GM12878 (cell line): Measurements from ENCODE around the gene AKAP8. TPM values are rescaled to one million over a fixed set of nuclear protein-coding genes. Genes with fewer than 3 reads are reported as not detected.

Source experiments
- BACH1 ChIP-seq: fragments of 450-650 bp; IDR thresholded peaks from 2 replicates; pipeline ENCODE4 v1.6.1; 2017; ENCODE audit warnings: mild to moderate bottlenecking, borderline replicate concordance
- BHLHE40 ChIP-seq, 2 experiments: fragments of 450-650 bp in 1 of 2; IDR thresholded peaks; 2 replicates each; pipeline ENCODE4 v1.6.1; 2011 to 2017; ENCODE audit warnings: low read depth in 2 of 2, borderline replicate concordance in 1 of 2, improper control_type of control experiment in 1 of 2, low read length in 1 of 2, mild to moderate bottlenecking in 1 of 2
- BRCA1 ChIP-seq: IDR thresholded peaks from 2 replicates; pipeline ENCODE4 v1.6.1; 2011; ENCODE audit warnings: low read depth, low read length, improper control_type of control experiment
- CHD1 ChIP-seq: IDR thresholded peaks from 2 replicates; pipeline ENCODE4 v1.6.1; 2012; ENCODE audit warnings: low read depth, low read length, improper control_type of control experiment
- CHD4 ChIP-seq: fragments of 200-600 bp; sonication (generic); IDR thresholded peaks from 2 replicates; pipeline ENCODE4 v1.6.1; 2016; ENCODE audit warnings: mild to moderate bottlenecking
- CREB1 ChIP-seq: IDR thresholded peaks from 2 replicates; pipeline ENCODE4 v1.6.1; 2012; ENCODE audit warnings: low read depth, mild to moderate bottlenecking, inconsistent platforms
- DPF2 ChIP-seq: fragments of 450-650 bp; IDR thresholded peaks from 2 replicates; pipeline ENCODE4 v1.6.1; 2017; ENCODE audit warnings: mild to moderate bottlenecking
- NBN ChIP-seq: fragments of 450-650 bp; IDR thresholded peaks from 2 replicates; pipeline ENCODE4 v1.6.1; 2016
- NFYB ChIP-seq: IDR thresholded peaks from 2 replicates; pipeline ENCODE4 v1.6.1; 2011; ENCODE audit warnings: low read depth, mild to moderate bottlenecking, low read length, improper control_type of control experiment, moderate library complexity; ENCODE audit not compliant: insufficient read depth
- NR2F1 ChIP-seq: fragments of 450-650 bp; conservative IDR thresholded peaks from 2 replicates; pipeline ENCODE4 v1.6.1; 2017; ENCODE audit warnings: mild to moderate bottlenecking
- PML ChIP-seq: IDR thresholded peaks from 2 replicates; pipeline ENCODE4 v1.6.1; 2012; ENCODE audit warnings: low read length, inconsistent platforms
- RB1 ChIP-seq: fragments of 450-650 bp; formaldehyde crosslinking; IDR thresholded peaks from 2 replicates; pipeline ENCODE4 v1.6.1; 2017; ENCODE audit warnings: mild to moderate bottlenecking, borderline replicate concordance
- ZBED1 ChIP-seq: IDR thresholded peaks from 2 replicates; pipeline ENCODE4 v1.6.1; 2016; ENCODE audit warnings: borderline replicate concordance
- polyA plus RNA-seq, 11 experiments: library from polyadenylated mRNA; depleted of rRNA in 4 of 11; unstranded in 6 of 11; stranded (reverse) in 5 of 11; fragments of >200 nt; fragmentation: Nextera tagmentation in 4 of 11; fragmentation: Illumina TruSeq in 1 of 11; extraction: Ambion mirVana in 4 of 11; extraction: Trizol in 1 of 11; gene quantifications; 1 replicate in 1 of 11; 2 replicates in 10 of 11; pipeline versions ENCODE4 v1.2.1 to v1.2.3, GENCODE V29; 2011 to 2016; ENCODE audit warnings: inconsistent platforms in 2 of 11, missing spikeins in 2 of 11, low read depth in 1 of 11
- total RNA-seq, 4 experiments: library from RNA; depleted of rRNA in 3 of 4; stranded (reverse); fragments of >200 nt in 3 of 4; fragmentation: Illumina TruSeq in 1 of 4; extraction: Trizol in 1 of 4; gene quantifications; 2 replicates each; pipeline versions ENCODE4 v1.2.1 to v1.2.3, GENCODE V29; 2013 to 2021
- TF ChIP-seq, protein P1 (sequence below): fragments of 450-650 bp; formaldehyde crosslinking; IDR thresholded peaks from 2 replicates; pipeline ENCODE4 v1.5.0; 2022; ENCODE audit warnings: mild to moderate bottlenecking, missing genetic modification characterization
- TF ChIP-seq, protein P2 (sequence below): IDR thresholded peaks from 2 replicates; pipeline ENCODE4 v1.6.1; 2012; ENCODE audit warnings: low read depth, low read length, improper control_type of control experiment
- TF ChIP-seq, protein P3 (sequence below): IDR thresholded peaks from 2 replicates; pipeline ENCODE4 v1.6.1; 2011; ENCODE audit warnings: borderline replicate concordance, low read depth, mild to moderate bottlenecking, moderate library complexity, low read length; ENCODE audit not compliant: insufficient read depth, poor library complexity, severe bottlenecking
- TF ChIP-seq, protein P4 (sequence below): fragments of 450-650 bp; IDR thresholded peaks from 2 replicates; pipeline ENCODE4 v1.6.1; 2018; ENCODE audit warnings: borderline replicate concordance, mild to moderate bottlenecking; ENCODE audit not compliant: partially characterized antibody
- TF ChIP-seq, protein P5 (sequence below): fragments of 450-650 bp; IDR thresholded peaks from 2 replicates; pipeline ENCODE4 v1.6.1; 2017; ENCODE audit warnings: mild to moderate bottlenecking

Gene AKAP8
- total and polyA plus RNA-seq, 10 of the 15 experiments (the other 5 are each of a cell fraction or from before 2014, with no cell fraction given) = 5.3 to 57.7 (median 20.6) TPM

DNA sequence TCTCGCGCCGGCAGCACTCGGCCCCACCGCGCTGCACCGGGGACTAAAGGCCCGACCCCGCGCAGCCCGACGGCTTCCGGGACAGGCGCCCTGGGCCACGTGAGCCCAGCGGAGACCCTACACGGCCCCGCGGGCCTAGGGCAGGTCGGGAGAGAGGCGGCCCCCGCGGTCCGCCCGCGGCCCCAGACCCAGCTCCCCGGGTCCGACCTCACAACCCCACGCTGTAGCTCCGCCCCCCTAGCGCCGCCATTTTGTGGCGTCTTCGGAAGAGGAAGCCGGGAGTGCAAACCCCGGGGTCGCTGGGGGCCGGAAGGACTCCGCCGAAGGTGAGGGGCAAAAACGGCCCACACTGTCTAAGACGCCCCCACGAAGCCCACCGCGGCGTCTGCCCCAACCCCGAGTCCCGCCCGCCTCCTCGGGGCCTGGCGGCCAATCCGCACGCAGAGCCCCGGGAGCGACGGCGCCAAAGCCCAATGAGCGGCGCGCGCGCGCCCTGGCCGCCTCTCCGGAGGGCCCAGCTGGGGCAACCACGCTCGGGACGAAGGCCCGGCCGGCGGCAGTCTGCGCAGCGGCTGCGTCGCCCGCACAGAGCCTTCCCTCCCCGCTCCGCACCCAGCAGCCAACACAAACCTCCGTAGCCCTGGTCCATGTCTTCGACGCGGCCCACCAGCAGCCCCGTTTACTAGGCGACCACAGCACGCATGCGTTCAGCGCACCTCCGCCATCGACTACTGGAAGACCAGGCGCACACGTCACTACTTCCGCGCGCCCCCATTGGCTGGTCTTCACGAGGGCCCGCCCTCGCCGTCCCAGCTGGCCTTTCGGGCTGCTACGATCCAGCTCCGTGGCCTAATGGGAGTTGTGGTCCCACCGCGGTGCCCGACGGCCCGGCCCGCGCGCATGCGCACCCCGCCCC is at the start of gene AKAP8 (continued):
- TF ChIP-seq, protein P1, sequence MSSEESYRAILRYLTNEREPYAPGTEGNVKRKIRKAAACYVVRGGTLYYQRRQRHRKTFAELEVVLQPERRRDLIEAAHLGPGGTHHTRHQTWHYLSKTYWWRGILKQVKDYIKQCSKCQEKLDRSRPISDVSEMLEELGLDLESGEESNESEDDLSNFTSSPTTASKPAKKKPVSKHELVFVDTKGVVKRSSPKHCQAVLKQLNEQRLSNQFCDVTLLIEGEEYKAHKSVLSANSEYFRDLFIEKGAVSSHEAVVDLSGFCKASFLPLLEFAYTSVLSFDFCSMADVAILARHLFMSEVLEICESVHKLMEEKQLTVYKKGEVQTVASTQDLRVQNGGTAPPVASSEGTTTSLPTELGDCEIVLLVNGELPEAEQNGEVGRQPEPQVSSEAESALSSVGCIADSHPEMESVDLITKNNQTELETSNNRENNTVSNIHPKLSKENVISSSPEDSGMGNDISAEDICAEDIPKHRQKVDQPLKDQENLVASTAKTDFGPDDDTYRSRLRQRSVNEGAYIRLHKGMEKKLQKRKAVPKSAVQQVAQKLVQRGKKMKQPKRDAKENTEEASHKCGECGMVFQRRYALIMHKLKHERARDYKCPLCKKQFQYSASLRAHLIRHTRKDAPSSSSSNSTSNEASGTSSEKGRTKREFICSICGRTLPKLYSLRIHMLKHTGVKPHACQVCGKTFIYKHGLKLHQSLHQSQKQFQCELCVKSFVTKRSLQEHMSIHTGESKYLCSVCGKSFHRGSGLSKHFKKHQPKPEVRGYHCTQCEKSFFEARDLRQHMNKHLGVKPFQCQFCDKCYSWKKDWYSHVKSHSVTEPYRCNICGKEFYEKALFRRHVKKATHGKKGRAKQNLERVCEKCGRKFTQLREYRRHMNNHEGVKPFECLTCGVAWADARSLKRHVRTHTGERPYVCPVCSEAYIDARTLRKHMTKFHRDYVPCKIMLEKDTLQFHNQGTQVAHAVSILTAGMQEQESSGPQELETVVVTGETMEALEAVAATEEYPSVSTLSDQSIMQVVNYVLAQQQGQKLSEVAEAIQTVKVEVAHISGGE (CRISPR knock-in tag) = no peak
- TF ChIP-seq, protein P2, sequence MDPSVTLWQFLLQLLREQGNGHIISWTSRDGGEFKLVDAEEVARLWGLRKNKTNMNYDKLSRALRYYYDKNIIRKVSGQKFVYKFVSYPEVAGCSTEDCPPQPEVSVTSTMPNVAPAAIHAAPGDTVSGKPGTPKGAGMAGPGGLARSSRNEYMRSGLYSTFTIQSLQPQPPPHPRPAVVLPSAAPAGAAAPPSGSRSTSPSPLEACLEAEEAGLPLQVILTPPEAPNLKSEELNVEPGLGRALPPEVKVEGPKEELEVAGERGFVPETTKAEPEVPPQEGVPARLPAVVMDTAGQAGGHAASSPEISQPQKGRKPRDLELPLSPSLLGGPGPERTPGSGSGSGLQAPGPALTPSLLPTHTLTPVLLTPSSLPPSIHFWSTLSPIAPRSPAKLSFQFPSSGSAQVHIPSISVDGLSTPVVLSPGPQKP = no peak
- TF ChIP-seq BRCA1 = no peak
- TF ChIP-seq CHD4 = no peak
- TF ChIP-seq, protein P3, sequence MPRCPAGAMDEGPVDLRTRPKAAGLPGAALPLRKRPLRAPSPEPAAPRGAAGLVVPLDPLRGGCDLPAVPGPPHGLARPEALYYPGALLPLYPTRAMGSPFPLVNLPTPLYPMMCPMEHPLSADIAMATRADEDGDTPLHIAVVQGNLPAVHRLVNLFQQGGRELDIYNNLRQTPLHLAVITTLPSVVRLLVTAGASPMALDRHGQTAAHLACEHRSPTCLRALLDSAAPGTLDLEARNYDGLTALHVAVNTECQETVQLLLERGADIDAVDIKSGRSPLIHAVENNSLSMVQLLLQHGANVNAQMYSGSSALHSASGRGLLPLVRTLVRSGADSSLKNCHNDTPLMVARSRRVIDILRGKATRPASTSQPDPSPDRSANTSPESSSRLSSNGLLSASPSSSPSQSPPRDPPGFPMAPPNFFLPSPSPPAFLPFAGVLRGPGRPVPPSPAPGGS = peak; percentile 93
- no peak for TF ChIP-seq NBN
- peak; percentile 74; the same call in 1 of the 2 replicates for TF ChIP-seq RB1
- TF ChIP-seq NR2F1 = peak; percentile 88
- peak; percentile 94 for TF ChIP-seq BACH1
- TF ChIP-seq CREB1 = peak; percentile 96
- peak; percentile 99 for TF ChIP-seq NFYB
- TF ChIP-seq BHLHE40 (IDR thresholded peaks at IDR 0.05; ENCODE audit: borderline replicate concordance in 1 of 2, low read depth in 2 of 2, low read length in 1 of 2) = peak in 1 of 2 experiments; percentile 19; a peak in 2 of 4 replicates
- 0 out of 2 replicates have a peak, but pooled peaks have one; percentile 4 for TF ChIP-seq CHD1
- peak; percentile 77; the same call in 1 of the 2 replicates for TF ChIP-seq ZBED1
- TF ChIP-seq PML = 0 out of 2 replicates have a peak, but pooled peaks have one; percentile 75
- TF ChIP-seq DPF2 = peak; percentile 99
- TF ChIP-seq, protein P4, sequence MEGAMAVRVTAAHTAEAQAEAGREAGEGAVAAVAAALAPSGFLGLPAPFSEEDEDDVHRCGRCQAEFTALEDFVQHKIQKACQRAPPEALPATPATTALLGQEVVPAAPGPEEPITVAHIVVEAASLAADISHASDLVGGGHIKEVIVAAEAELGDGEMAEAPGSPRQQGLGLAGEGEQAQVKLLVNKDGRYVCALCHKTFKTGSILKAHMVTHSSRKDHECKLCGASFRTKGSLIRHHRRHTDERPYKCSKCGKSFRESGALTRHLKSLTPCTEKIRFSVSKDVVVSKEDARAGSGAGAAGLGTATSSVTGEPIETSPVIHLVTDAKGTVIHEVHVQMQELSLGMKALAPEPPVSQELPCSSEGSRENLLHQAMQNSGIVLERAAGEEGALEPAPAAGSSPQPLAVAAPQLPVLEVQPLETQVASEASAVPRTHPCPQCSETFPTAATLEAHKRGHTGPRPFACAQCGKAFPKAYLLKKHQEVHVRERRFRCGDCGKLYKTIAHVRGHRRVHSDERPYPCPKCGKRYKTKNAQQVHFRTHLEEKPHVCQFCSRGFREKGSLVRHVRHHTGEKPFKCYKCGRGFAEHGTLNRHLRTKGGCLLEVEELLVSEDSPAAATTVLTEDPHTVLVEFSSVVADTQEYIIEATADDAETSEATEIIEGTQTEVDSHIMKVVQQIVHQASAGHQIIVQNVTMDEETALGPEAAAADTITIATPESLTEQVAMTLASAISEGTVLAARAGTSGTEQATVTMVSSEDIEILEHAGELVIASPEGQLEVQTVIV = no peak
- TF ChIP-seq, protein P5, sequence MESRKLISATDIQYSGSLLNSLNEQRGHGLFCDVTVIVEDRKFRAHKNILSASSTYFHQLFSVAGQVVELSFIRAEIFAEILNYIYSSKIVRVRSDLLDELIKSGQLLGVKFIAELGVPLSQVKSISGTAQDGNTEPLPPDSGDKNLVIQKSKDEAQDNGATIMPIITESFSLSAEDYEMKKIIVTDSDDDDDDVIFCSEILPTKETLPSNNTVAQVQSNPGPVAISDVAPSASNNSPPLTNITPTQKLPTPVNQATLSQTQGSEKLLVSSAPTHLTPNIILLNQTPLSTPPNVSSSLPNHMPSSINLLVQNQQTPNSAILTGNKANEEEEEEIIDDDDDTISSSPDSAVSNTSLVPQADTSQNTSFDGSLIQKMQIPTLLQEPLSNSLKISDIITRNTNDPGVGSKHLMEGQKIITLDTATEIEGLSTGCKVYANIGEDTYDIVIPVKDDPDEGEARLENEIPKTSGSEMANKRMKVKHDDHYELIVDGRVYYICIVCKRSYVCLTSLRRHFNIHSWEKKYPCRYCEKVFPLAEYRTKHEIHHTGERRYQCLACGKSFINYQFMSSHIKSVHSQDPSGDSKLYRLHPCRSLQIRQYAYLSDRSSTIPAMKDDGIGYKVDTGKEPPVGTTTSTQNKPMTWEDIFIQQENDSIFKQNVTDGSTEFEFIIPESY = no peak
